Measurements from ENCODE around the gene SMPD3.

DNA sequence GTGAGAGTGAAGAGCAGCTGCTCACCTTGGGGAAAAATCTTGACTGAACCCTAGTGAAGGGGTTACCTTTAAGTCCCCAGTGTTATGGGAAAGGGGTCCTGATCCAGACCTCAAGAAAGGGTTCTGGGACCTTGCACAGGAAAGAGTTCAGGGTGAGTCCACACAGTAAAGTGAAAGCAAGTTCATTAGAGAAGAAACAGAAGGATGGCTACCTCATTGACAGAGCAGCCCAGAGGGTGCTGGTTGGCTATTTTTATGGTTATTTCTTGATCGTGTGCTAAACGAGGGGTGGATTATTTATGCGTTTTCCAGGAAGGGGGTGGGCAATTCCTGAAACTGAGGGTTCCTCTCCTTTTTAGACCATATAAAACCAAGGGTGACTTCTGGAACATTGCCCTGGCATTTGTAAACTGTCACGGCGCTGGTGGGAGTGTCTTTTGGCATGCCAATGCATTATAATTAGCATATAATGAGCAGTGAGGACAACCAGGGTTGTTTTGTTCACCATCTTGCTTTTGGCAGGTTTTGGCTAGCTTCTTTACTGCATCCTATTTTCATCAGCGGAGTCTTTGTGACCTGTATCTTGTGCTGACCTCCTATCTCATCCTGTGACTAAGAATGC, 58.4 kb downstream of the SMPD3 start:
- no peak for TF ChIP-seq CTCF (conservative IDR thresholded peaks at IDR 0.05; ENCODE audit: low read depth, low read length)
- no peak for TF ChIP-seq RCOR1 (IDR thresholded peaks at IDR 0.05; ENCODE audit: insufficient replicate concordance, low read length)

Measured in IMR-90 (cell line).